ENCODE data around the gene TAF4B.

GRCh38 chr18:26425148-26425531 lies 198.9 kb downstream of the TAF4B start:
- TF ChIP-seq CTCF (conservative IDR thresholded peaks at IDR 0.05 in 1 of 2, IDR thresholded peaks at IDR 0.05 in 1 of 2; ENCODE audit: extremely low read depth in 1 of 2, insufficient read depth in 1 of 2, low read depth in 1 of 2, low read length in 2 of 2) = no peak
- no peak for TF ChIP-seq EZH2 (IDR thresholded peaks at IDR 0.05; ENCODE audit: borderline replicate concordance, low read length)

Data from mammary epithelial cell (primary cell).